HEK293 (cell line): ENCODE data around the gene C1orf35.

Source experiments
- GLIS2 ChIP-seq: fragments of 450-650 bp; formaldehyde crosslinking; IDR thresholded peaks from 2 replicates; pipeline ENCODE4 v1.5.1; 2016; ENCODE audit warnings: missing biosample characterization, missing genetic modification characterization
- KLF17 ChIP-seq: fragments of 450-650 bp; formaldehyde crosslinking; IDR thresholded peaks from 2 replicates; pipeline ENCODE4 v1.5.1; 2016; ENCODE audit warnings: missing biosample characterization, missing genetic modification characterization
- KLF8 ChIP-seq: fragments of 450-650 bp; formaldehyde crosslinking; IDR thresholded peaks from 2 replicates; pipeline ENCODE4 v1.5.1; 2016; ENCODE audit warnings: missing biosample characterization, missing genetic modification characterization
- OSR2 ChIP-seq: fragments of 450-650 bp; formaldehyde crosslinking; IDR thresholded peaks from 2 replicates; pipeline ENCODE4 v1.5.1; 2016; ENCODE audit warnings: missing biosample characterization, missing genetic modification characterization
- REST ChIP-seq: fragments of 450-650 bp; formaldehyde crosslinking; IDR thresholded peaks from 2 replicates; pipeline ENCODE4 v1.5.1; 2016; ENCODE audit warnings: missing biosample characterization, missing genetic modification characterization
- SALL2 ChIP-seq: fragments of 450-650 bp; formaldehyde crosslinking; IDR thresholded peaks from 2 replicates; pipeline ENCODE4 v1.5.0; 2017; ENCODE audit warnings: missing biosample characterization, mild to moderate bottlenecking, missing genetic modification characterization, borderline replicate concordance
- SCRT2 ChIP-seq: fragments of 450-650 bp; formaldehyde crosslinking; IDR thresholded peaks from 2 replicates; pipeline ENCODE4 v1.5.1; 2016; ENCODE audit warnings: missing biosample characterization, missing genetic modification characterization
- SP3 ChIP-seq: fragments of 450-650 bp; formaldehyde crosslinking; IDR thresholded peaks from 2 replicates; pipeline ENCODE4 v1.5.1; 2016; ENCODE audit warnings: missing biosample characterization, missing genetic modification characterization
- ZBTB10 ChIP-seq: fragments of 450-650 bp; formaldehyde crosslinking; IDR thresholded peaks from 2 replicates; pipeline ENCODE4 v1.5.1; 2016; ENCODE audit warnings: missing biosample characterization, missing genetic modification characterization
- ZBTB11 ChIP-seq: fragments of 450-650 bp; formaldehyde crosslinking; conservative IDR thresholded peaks from 2 replicates; pipeline ENCODE4 v1.5.1; 2016; ENCODE audit warnings: low read depth, missing biosample characterization, missing genetic modification characterization
- ZBTB21 ChIP-seq: fragments of 450-650 bp; formaldehyde crosslinking; IDR thresholded peaks from 2 replicates; pipeline ENCODE4 v1.5.1; 2017; ENCODE audit warnings: missing biosample characterization, missing genetic modification characterization
- ZBTB48 ChIP-seq: fragments of 450-650 bp; formaldehyde crosslinking; IDR thresholded peaks from 2 replicates; pipeline ENCODE4 v1.5.1; 2016; ENCODE audit warnings: missing biosample characterization, missing genetic modification characterization
- ZBTB8A ChIP-seq: fragments of 450-650 bp; formaldehyde crosslinking; IDR thresholded peaks from 2 replicates; pipeline ENCODE4 v1.5.1; 2016; ENCODE audit warnings: missing biosample characterization, missing genetic modification characterization
- ZFHX2 ChIP-seq: fragments of 450-650 bp; formaldehyde crosslinking; conservative IDR thresholded peaks from 2 replicates; pipeline ENCODE4 v1.5.1; 2016; ENCODE audit warnings: missing biosample characterization, missing genetic modification characterization
- ZFP3 ChIP-seq: fragments of 450-650 bp; formaldehyde crosslinking; IDR thresholded peaks from 2 replicates; pipeline ENCODE4 v1.5.1; 2016; ENCODE audit warnings: low read depth, missing biosample characterization, missing genetic modification characterization
- ZFP37 ChIP-seq: fragments of 450-650 bp; formaldehyde crosslinking; IDR thresholded peaks from 2 replicates; pipeline ENCODE4 v1.5.1; 2016; ENCODE audit warnings: missing biosample characterization, missing genetic modification characterization
- ZIC2 ChIP-seq: fragments of 450-650 bp; formaldehyde crosslinking; IDR thresholded peaks from 2 replicates; pipeline ENCODE4 v1.5.1; 2016; ENCODE audit warnings: missing biosample characterization, missing genetic modification characterization
- ZNF10 ChIP-seq: fragments of 450-650 bp; formaldehyde crosslinking; IDR thresholded peaks from 2 replicates; pipeline ENCODE4 v1.5.1; 2017; ENCODE audit warnings: missing biosample characterization, missing genetic modification characterization
- ZNF223 ChIP-seq: fragments of 450-650 bp; formaldehyde crosslinking; IDR thresholded peaks from 2 replicates; pipeline ENCODE4 v1.5.1; 2016; ENCODE audit warnings: missing biosample characterization, missing genetic modification characterization
- ZNF24 ChIP-seq: fragments of 450-650 bp; formaldehyde crosslinking; IDR thresholded peaks from 2 replicates; pipeline ENCODE4 v1.5.1; 2016; ENCODE audit warnings: missing biosample characterization, missing genetic modification characterization
- ZNF248 ChIP-seq: fragments of 450-650 bp; formaldehyde crosslinking; IDR thresholded peaks from 2 replicates; pipeline ENCODE4 v1.5.1; 2017; ENCODE audit warnings: missing biosample characterization, missing genetic modification characterization
- ZSCAN30 ChIP-seq: fragments of 450-650 bp; IDR thresholded peaks from 2 replicates; pipeline ENCODE4 v1.5.1; 2018; ENCODE audit warnings: missing biosample characterization, mild to moderate bottlenecking, missing genetic modification characterization, moderate library complexity
- ZXDB ChIP-seq: fragments of 450-650 bp; formaldehyde crosslinking; IDR thresholded peaks from 2 replicates; pipeline ENCODE4 v1.5.1; 2016; ENCODE audit warnings: missing biosample characterization, missing genetic modification characterization
- TF ChIP-seq, protein P1 (sequence below): sonication (generic); formaldehyde crosslinking; IDR thresholded peaks from 2 replicates; pipeline ENCODE4 v1.8.1; 2022; ENCODE audit warnings: mild to moderate bottlenecking, moderate library complexity, missing genetic modification reagents
- TF ChIP-seq, protein P2 (sequence below): fragments of 450-650 bp; formaldehyde crosslinking; IDR thresholded peaks from 2 replicates; pipeline ENCODE4 v1.5.1; 2017; ENCODE audit warnings: missing biosample characterization, missing genetic modification characterization

C1orf35 gene

DNA sequence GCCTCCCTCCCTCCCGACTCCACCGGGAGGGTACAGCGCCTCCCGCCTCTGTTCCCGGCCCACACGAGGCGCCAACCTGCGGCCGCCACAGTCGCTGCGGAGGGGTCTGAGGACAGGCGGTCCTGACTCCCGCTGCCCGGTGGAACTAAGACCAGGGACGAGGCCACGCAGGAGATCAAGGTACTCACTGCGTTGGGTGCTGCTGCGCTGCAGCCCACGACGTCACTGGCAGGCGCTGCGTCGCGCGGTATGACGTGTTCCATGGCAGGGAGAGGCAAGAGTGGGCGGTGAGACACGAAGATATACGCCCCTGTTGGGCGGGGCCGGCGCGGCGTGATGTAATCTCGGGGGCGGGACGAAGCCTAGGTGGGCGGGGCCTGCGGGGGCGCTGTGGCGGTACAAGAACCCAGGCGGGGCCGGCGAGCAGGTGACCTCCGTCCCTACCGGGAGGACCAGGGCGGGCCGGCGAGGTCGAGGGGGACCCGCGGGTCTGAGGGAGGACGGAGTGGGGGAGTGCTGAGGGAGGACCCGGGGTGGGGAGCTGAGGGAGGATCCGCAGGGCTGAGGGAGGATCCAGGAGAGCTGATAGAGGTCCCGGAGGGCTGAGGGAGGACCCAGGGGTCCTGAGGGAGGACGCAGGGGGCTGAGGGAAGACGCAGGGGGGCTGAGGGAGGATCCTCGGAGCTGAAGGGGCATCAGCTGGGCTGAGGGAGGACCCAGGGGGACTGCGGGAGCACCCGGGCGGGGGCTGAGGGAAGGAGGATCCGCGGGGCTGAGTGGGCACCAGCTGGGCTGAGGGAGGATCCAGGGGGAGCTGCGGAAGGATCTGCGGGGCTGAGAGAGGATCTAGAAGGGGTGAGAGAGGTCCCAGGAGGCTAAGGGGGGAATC, 6.2 kb upstream of the C1orf35 start, which contains the start of gene MRPL55 (continued):
- TF ChIP-seq, protein P1, sequence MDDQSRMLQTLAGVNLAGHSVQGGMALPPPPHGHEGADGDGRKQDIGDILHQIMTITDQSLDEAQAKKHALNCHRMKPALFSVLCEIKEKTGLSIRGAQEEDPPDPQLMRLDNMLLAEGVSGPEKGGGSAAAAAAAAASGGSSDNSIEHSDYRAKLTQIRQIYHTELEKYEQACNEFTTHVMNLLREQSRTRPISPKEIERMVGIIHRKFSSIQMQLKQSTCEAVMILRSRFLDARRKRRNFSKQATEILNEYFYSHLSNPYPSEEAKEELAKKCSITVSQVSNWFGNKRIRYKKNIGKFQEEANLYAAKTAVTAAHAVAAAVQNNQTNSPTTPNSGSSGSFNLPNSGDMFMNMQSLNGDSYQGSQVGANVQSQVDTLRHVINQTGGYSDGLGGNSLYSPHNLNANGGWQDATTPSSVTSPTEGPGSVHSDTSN: no peak
- TF ChIP-seq OSR2 (tag by site-specific recombination) (0 out of 2 replicates have a peak, but pooled peaks have one; percentile 28), SALL2 (tag by site-specific recombination) (no peak), REST (tag by site-specific recombination) (peak; percentile 47; the same call in 1 of the 2 replicates), ZNF10 (tag by site-specific recombination) (no peak; the same call in 1 of the 2 replicates), ZNF24 (tag by site-specific recombination) (peak; percentile 58), ZBTB21 (peak; percentile 100), KLF17 (tag by site-specific recombination) (peak; percentile 94), ZFP3 (tag by site-specific recombination) (no peak), ZBTB8A (tag by site-specific recombination) (peak; percentile 99), SCRT2 (peak; percentile 47; the same call in 1 of the 2 replicates), KLF8 (tag by site-specific recombination) (peak; percentile 100), ZXDB (tag by site-specific recombination) (peak; percentile 84), ZFP37 (tag by site-specific recombination) (peak; percentile 27; the same call in 1 of the 2 replicates), ZNF248 (tag by site-specific recombination) (no peak), ZSCAN30 (tag by site-specific recombination) (0 out of 2 replicates have a peak, but pooled peaks have one; percentile 25), ZFHX2 (tag by site-specific recombination) (peak; percentile 99), GLIS2 (tag by site-specific recombination) (peak; percentile 99), ZBTB10 (tag by site-specific recombination) (peak; percentile 76), ZBTB48 (peak; percentile 85), ZIC2 (tag by site-specific recombination) (peak; percentile 87), SP3 (peak; percentile 100), ZBTB11 (tag by site-specific recombination) (no peak), ZNF223 (tag by site-specific recombination) (0 out of 2 replicates have a peak, but pooled peaks have one; percentile 10)
- TF ChIP-seq, protein P2, sequence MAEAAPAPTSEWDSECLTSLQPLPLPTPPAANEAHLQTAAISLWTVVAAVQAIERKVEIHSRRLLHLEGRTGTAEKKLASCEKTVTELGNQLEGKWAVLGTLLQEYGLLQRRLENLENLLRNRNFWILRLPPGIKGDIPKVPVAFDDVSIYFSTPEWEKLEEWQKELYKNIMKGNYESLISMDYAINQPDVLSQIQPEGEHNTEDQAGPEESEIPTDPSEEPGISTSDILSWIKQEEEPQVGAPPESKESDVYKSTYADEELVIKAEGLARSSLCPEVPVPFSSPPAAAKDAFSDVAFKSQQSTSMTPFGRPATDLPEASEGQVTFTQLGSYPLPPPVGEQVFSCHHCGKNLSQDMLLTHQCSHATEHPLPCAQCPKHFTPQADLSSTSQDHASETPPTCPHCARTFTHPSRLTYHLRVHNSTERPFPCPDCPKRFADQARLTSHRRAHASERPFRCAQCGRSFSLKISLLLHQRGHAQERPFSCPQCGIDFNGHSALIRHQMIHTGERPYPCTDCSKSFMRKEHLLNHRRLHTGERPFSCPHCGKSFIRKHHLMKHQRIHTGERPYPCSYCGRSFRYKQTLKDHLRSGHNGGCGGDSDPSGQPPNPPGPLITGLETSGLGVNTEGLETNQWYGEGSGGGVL: peak; percentile 95
